ENCODE data around the gene EYS. TPM values are rescaled to one million over a fixed set of nuclear protein-coding genes. Genes with fewer than 3 reads are reported as not detected.
"Not testable (repeated sequence)": the region's sequence is repeated elsewhere in the genome, so short reads cannot be mapped to it uniquely, and the experiment has no call there.

The EYS gene
- total and polyA plus RNA-seq, 4 donors = 0.53 to 4.5 (median 2.4) TPM

- not testable (repeated sequence) for H3K27ac ChIP-seq (ENCODE audit: low read depth, low read length); H3K4me3 ChIP-seq (ENCODE audit: low read depth, low read length); DNase-seq (ENCODE audit: low read depth in 4 of 6, low spot score in 6 of 6); H3K36me3 ChIP-seq (ENCODE audit: control insufficient read depth, insufficient read depth, low read length); H3K4me1 ChIP-seq (ENCODE audit: control insufficient read depth, insufficient read depth, low read length); H3K9me3 ChIP-seq (ENCODE audit: control insufficient read depth, insufficient read depth, low read length); H3K27me3 ChIP-seq (ENCODE audit: control insufficient read depth, insufficient read depth, low read length)
- 80% methylated on average over 3 of the region's 3 CpGs for WGBS (ENCODE audit: insufficient coverage)
These were observed 1753.5 kb downstream of the EYS start for GRCh38 chr6:63953336-63954021.

- WGBS (ENCODE audit: insufficient coverage) = no CpG with 5 or more reads among the region's 3 CpGs
- no peaks in the 10 kb centered on the region for H3K27me3 ChIP-seq (ENCODE audit: control insufficient read depth, insufficient read depth, low read length)
- H3K27ac ChIP-seq (ENCODE audit: low read depth, low read length) = no peak overlapping the region
- H3K4me3 ChIP-seq (ENCODE audit: low read depth, low read length) = no peak overlapping the region
- no peaks in the 10 kb centered on the region for H3K36me3 ChIP-seq (ENCODE audit: control insufficient read depth, insufficient read depth, low read length)
- peak in 1 of 6 donors; percentile 79 for DNase-seq (ENCODE audit: low read depth in 4 of 6, low spot score in 6 of 6)
- no peaks in the 10 kb centered on the region for H3K4me1 ChIP-seq (ENCODE audit: control insufficient read depth, insufficient read depth, low read length)
- no peaks in the 10 kb centered on the region for H3K9me3 ChIP-seq (ENCODE audit: control insufficient read depth, insufficient read depth, low read length)
These were observed 1759.1 kb downstream of the EYS start for GRCh38 chr6:63947792-63948529.

GRCh38 chr6:63945987-63946386 lies 1761.0 kb downstream of the EYS start:
- DNase-seq (ENCODE audit: low read depth in 4 of 6, low spot score in 6 of 6) = no peak
- 100% methylated on average over 1 of the region's 2 CpGs for WGBS (ENCODE audit: insufficient coverage)
- no peak overlapping the region for H3K27ac ChIP-seq (ENCODE audit: low read depth, low read length)

GRCh38 chr6:63943826-63944225 lies 1763.2 kb downstream of the EYS start:
- no peak for DNase-seq (ENCODE audit: low read depth in 4 of 6, low spot score in 6 of 6)
- Histone ChIP-seq H3K27ac (ENCODE audit: low read depth, low read length) (no peak overlapping the region), H3K27me3 (ENCODE audit: control insufficient read depth, insufficient read depth, low read length) (no peaks in the 10 kb centered on the region), H3K9me3 (ENCODE audit: control insufficient read depth, insufficient read depth, low read length) (peaks cover 2% of the 10 kb centered on the region), H3K36me3 (ENCODE audit: control insufficient read depth, insufficient read depth, low read length) (no peaks in the 10 kb centered on the region), H3K4me1 (ENCODE audit: control insufficient read depth, insufficient read depth, low read length) (no peaks in the 10 kb centered on the region), H3K4me3 (ENCODE audit: low read depth, low read length) (no peak overlapping the region)
- no CpG with 5 or more reads among the region's 1 CpG for WGBS (ENCODE audit: insufficient coverage)

More at GRCh38 chr6:63945987-63946386, 1761.0 kb downstream of the EYS start:
- no peaks in the 10 kb centered on the region for H3K27me3 ChIP-seq (ENCODE audit: control insufficient read depth, insufficient read depth, low read length)
- H3K9me3 ChIP-seq (ENCODE audit: control insufficient read depth, insufficient read depth, low read length) = peaks cover 2% of the 10 kb centered on the region
- no peaks in the 10 kb centered on the region for H3K36me3 ChIP-seq (ENCODE audit: control insufficient read depth, insufficient read depth, low read length)
- no peaks in the 10 kb centered on the region for H3K4me1 ChIP-seq (ENCODE audit: control insufficient read depth, insufficient read depth, low read length)
- no peak overlapping the region for H3K4me3 ChIP-seq (ENCODE audit: low read depth, low read length)

GRCh38 chr6:63941747-63942470 lies 1765.1 kb downstream of the EYS start:
- H3K27me3 ChIP-seq (ENCODE audit: control insufficient read depth, insufficient read depth, low read length) = no peaks in the 10 kb centered on the region
- H3K9me3 ChIP-seq (ENCODE audit: control insufficient read depth, insufficient read depth, low read length) = peaks cover 2% of the 10 kb centered on the region
- no peaks in the 10 kb centered on the region for H3K4me1 ChIP-seq (ENCODE audit: control insufficient read depth, insufficient read depth, low read length)
- 43% methylated on average over 1 of the region's 2 CpGs for WGBS (ENCODE audit: insufficient coverage)
- no peak overlapping the region for H3K4me3 ChIP-seq (ENCODE audit: low read depth, low read length)
- H3K27ac ChIP-seq (ENCODE audit: low read depth, low read length) = no peak overlapping the region
- no peaks in the 10 kb centered on the region for H3K36me3 ChIP-seq (ENCODE audit: control insufficient read depth, insufficient read depth, low read length)
- DNase-seq (ENCODE audit: low read depth in 4 of 6, low spot score in 6 of 6) = no peak

GRCh38 chr6:63940056-63940455 lies 1767.0 kb downstream of the EYS start:
- WGBS (ENCODE audit: insufficient coverage) = no CpG with 5 or more reads among the region's 1 CpG
- Histone ChIP-seq H3K9me3 (ENCODE audit: control insufficient read depth, insufficient read depth, low read length) (peaks cover 2% of the 10 kb centered on the region), H3K36me3 (ENCODE audit: control insufficient read depth, insufficient read depth, low read length) (no peaks in the 10 kb centered on the region), H3K4me1 (ENCODE audit: control insufficient read depth, insufficient read depth, low read length) (no peaks in the 10 kb centered on the region), H3K27ac (ENCODE audit: low read depth, low read length) (no peak overlapping the region), H3K4me3 (ENCODE audit: low read depth, low read length) (no peak overlapping the region), H3K27me3 (ENCODE audit: control insufficient read depth, insufficient read depth, low read length) (no peaks in the 10 kb centered on the region)
- DNase-seq (ENCODE audit: low read depth in 4 of 6, low spot score in 6 of 6) = no peak

GRCh38 chr6:63936399-63936798 lies 1770.6 kb downstream of the EYS start:
- Histone ChIP-seq H3K27ac (ENCODE audit: low read depth, low read length) (no peak overlapping the region), H3K9me3 (ENCODE audit: control insufficient read depth, insufficient read depth, low read length) (no peaks in the 10 kb centered on the region), H3K36me3 (ENCODE audit: control insufficient read depth, insufficient read depth, low read length) (no peaks in the 10 kb centered on the region), H3K27me3 (ENCODE audit: control insufficient read depth, insufficient read depth, low read length) (no peaks in the 10 kb centered on the region), H3K4me1 (ENCODE audit: control insufficient read depth, insufficient read depth, low read length) (no peaks in the 10 kb centered on the region), H3K4me3 (ENCODE audit: low read depth, low read length) (no peak overlapping the region)
- DNase-seq (ENCODE audit: low read depth in 4 of 6, low spot score in 6 of 6) = no peak

GRCh38 chr6:63935732-63936131 lies 1771.3 kb downstream of the EYS start:
- Histone ChIP-seq H3K36me3 (ENCODE audit: control insufficient read depth, insufficient read depth, low read length) (no peaks in the 10 kb centered on the region), H3K27me3 (ENCODE audit: control insufficient read depth, insufficient read depth, low read length) (no peaks in the 10 kb centered on the region), H3K4me3 (ENCODE audit: low read depth, low read length) (no peak overlapping the region), H3K9me3 (ENCODE audit: control insufficient read depth, insufficient read depth, low read length) (no peaks in the 10 kb centered on the region), H3K27ac (ENCODE audit: low read depth, low read length) (no peak overlapping the region), H3K4me1 (ENCODE audit: control insufficient read depth, insufficient read depth, low read length) (no peaks in the 10 kb centered on the region)
- DNase-seq (ENCODE audit: low read depth in 4 of 6, low spot score in 6 of 6) = no peak

- no CpG with 5 or more reads among the region's 4 CpGs for WGBS (ENCODE audit: insufficient coverage)
- not testable (repeated sequence) for H3K4me1 ChIP-seq (ENCODE audit: control insufficient read depth, insufficient read depth, low read length); H3K36me3 ChIP-seq (ENCODE audit: control insufficient read depth, insufficient read depth, low read length)
These were observed 1773.1 kb downstream of the EYS start for GRCh38 chr6:63933948-63934347.

More at GRCh38 chr6:63933948-63934347, 1773.1 kb downstream of the EYS start:
- H3K4me3 ChIP-seq (ENCODE audit: low read depth, low read length); H3K27me3 ChIP-seq (ENCODE audit: control insufficient read depth, insufficient read depth, low read length); DNase-seq (ENCODE audit: low read depth in 4 of 6, low spot score in 6 of 6); H3K9me3 ChIP-seq (ENCODE audit: control insufficient read depth, insufficient read depth, low read length); H3K27ac ChIP-seq (ENCODE audit: low read depth, low read length): not testable (repeated sequence)

Measured in spinal cord (tissue), 10 donors.